ENCODE results near the gene NCOA4. TPM values are rescaled to one million over a fixed set of nuclear protein-coding genes. Genes with fewer than 3 reads are reported as not detected.
A peak's percentile ranks its signal among the peaks of the same experiment; 100 is the strongest.

Gene NCOA4
- total RNA-seq, 2 experiments from 2014 or later: 86.2 to 86.6 TPM

- DNase-seq (no peak), ATAC-seq (no peak)
- Mint-ChIP-seq H3K4me3 (no peak overlapping the region), H3K27me3 (no peaks in the 10 kb centered on the region), H3K9me3 (no peaks in the 10 kb centered on the region), H3K27ac (no peak overlapping the region), H3K36me3 (ENCODE audit: low read depth) (no peaks in the 10 kb centered on the region), H3K4me1 (ENCODE audit: low read depth) (peaks cover 14% of the 10 kb centered on the region)
- intact Hi-C loops (cut with micrococcal nuclease): loop anchor here (10.0 kb wide), 1 partner anchor 61 kb away; no protein-coding TSS in a partner anchor
- CTCF ChIA-PET: interaction anchor here (0.9 to 1.2 kb wide), 2 partner anchors 14 to 19 kb away, joined by 3 read pairs; no protein-coding TSS in a partner anchor
- POLR2A ChIA-PET: no interaction called here
- TF ChIP-seq CTCF (IDR thresholded peaks at IDR 0.05): no peak
Observed at GRCh38 chr10:46033602-46034011, 3.2 kb upstream of the NCOA4 start.

GRCh38 chr10:46031648-46032532 is 1.5 kb upstream of the NCOA4 start:
- Mint-ChIP-seq H3K4me3 (peak overlapping the region; percentile 13), H3K4me1 (ENCODE audit: low read depth) (peaks cover 29% of the 10 kb centered on the region), H3K27ac (peak overlapping the region; percentile 53), H3K9me3 (no peaks in the 10 kb centered on the region), H3K36me3 (ENCODE audit: low read depth) (peaks cover 5% of the 10 kb centered on the region), H3K27me3 (no peaks in the 10 kb centered on the region)
- no peak for DNase-seq
- no peak for TF ChIP-seq CTCF (IDR thresholded peaks at IDR 0.05)
- intact Hi-C loops (cut with micrococcal nuclease): loop anchor here (10.0 kb wide), 1 partner anchor 63 kb away; no protein-coding TSS in a partner anchor
- POLR2A ChIA-PET: interaction anchor here (0.6 kb wide), 1 partner anchor 766 kb away, joined by 3 read pairs; no protein-coding TSS in a partner anchor
- CTCF ChIA-PET: interaction anchor here (1.9 kb wide), 1 partner anchor 8 kb away, joined by 7 read pairs; no protein-coding TSS in a partner anchor
- ATAC-seq: no peak

DNA sequence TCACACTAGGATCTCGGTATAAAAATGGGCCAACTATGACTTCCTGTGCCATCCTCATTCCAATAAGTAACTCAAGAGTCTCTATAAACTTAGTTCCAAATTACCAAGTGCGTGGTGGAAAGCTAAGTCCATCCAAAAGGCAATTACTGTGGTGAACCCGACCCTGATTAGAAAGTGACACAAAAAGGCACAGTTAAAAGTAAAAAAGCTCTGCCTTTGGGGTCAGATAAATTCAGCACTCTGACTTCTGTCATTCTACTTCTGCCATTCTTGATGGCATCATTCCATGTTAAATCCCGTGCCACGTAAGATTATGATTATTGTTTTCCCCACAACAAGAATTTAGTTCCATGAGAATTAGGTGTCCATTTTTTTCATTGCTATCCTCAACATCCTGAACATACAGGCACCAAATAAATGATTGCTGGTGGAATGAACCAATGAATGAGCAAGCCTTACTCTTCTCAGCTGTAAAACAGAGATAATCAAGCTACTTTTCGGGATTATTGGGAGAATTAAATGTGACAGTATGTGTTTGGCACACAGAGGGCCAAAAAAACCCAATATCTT is 877 bp downstream of the NCOA4 start:
- POLR2A ChIA-PET: interaction anchor here (1.0 to 1.6 kb wide), 4 partner anchors 10 to 21 kb away, joined by 3 to 5 read pairs (median 3); partner anchors contain the start of gene MSMB
- TF ChIP-seq CTCF (IDR thresholded peaks at IDR 0.05): no peak
- no peak for ATAC-seq

DNA sequence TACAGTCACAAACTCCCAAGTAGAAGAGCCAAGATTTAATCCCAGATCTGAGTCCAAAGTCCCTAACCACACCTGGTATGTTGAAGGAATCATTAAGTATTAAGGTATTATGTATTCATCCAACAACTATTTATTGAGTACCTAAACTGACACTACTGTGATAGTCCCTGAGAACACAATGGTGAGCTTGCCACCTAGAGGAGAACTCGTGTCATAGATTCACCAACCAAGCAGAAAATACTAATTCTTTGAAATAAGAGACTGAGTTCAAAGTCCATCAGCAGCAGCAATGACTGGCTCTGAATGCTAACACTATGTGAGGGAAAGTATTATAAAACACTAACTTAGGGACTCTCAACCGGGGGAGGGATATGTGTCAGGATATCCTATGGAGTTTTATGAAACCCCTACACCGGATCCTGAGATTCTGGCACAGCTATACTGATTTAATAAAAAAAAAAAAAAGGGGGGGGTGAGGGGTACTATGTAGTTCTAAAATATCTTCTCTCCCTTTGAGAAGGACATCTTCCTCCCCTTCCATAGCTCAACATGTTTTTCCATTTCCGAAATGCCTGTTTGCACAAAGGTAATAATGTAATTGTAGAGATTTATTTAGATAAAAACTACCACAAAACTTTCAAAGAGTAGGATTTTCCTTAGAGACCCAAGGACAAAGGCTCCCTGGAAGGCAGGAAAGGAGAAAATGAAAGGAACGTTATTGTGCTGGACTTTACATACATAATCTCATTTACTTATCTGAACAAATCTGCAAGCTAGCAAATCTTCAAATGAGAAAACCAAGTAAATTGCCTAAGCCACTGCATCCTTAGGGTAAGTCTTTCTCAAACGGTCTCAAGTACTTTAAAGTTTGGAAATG is 1.6 kb downstream of the NCOA4 start:
- ATAC-seq: peak; percentile 31
- TF ChIP-seq CTCF (IDR thresholded peaks at IDR 0.05): peak; percentile 64
- no peaks in the 10 kb centered on the region for H3K9me3 Mint-ChIP-seq
- intact Hi-C loops (cut with micrococcal nuclease): no loop called here
- peak overlapping the region; percentile 89 for H3K27ac Mint-ChIP-seq
- DNase-seq: peak; percentile 51
- CTCF ChIA-PET: interaction anchor here (0.6 to 2.3 kb wide), 10 partner anchors 8 to 779 kb away, joined by 3 to 22 read pairs (median 4); no protein-coding TSS in a partner anchor
- H3K4me1 Mint-ChIP-seq (ENCODE audit: low read depth): peaks cover 55% of the 10 kb centered on the region
- POLR2A ChIA-PET: interaction anchor here (1.0 to 1.6 kb wide), 3 partner anchors 13 to 22 kb away, joined by 3 to 5 read pairs (median 3); partner anchors contain the start of gene MSMB
- peaks cover 14% of the 10 kb centered on the region for H3K36me3 Mint-ChIP-seq (ENCODE audit: low read depth)
- H3K4me3 Mint-ChIP-seq: peak overlapping the region; percentile 88
- no peaks in the 10 kb centered on the region for H3K27me3 Mint-ChIP-seq

More for the DNA sequence above, 877 bp downstream of the NCOA4 start:
- Mint-ChIP-seq H3K36me3 (ENCODE audit: low read depth) (peaks cover 14% of the 10 kb centered on the region), H3K9me3 (no peaks in the 10 kb centered on the region), H3K27ac (peak overlapping the region; percentile 89), H3K4me3 (peak overlapping the region; percentile 88), H3K4me1 (ENCODE audit: low read depth) (peaks cover 48% of the 10 kb centered on the region), H3K27me3 (no peaks in the 10 kb centered on the region)
- DNase-seq: no peak
- intact Hi-C loops (cut with micrococcal nuclease): loop anchor here (10.0 kb wide), 1 partner anchor 65 kb away; no protein-coding TSS in a partner anchor
- CTCF ChIA-PET: interaction anchor here (0.7 to 2.3 kb wide), 9 partner anchors 9 to 779 kb away, joined by 3 to 22 read pairs (median 5); no protein-coding TSS in a partner anchor

Measured in activated CD8-positive, alpha-beta T cell treated with anti-CD3 and anti-CD28 coated beads for 36 hours (primary cell).